Ovary (tissue), 9 donors: ENCODE data around the gene KCNQ5. TPM values are rescaled to one million over a fixed set of nuclear protein-coding genes. Genes with fewer than 3 reads are reported as not detected.

ENCODE experiments used
- DNase-seq, 5 donors: peaks; one replicate each; pipeline ENCODE4 v3.0.0-alpha.2; 2019 to 2020
- H3K27ac ChIP-seq, 2 donors: fragments of 200-600 bp; one replicate each; pipeline versions ENCODE4 v1.5.1 to v1.8.0; 2019 to 2022
- H3K27me3 ChIP-seq: fragments of 200-600 bp; one replicate; pipeline ENCODE4 v1.8.0; 2022
- H3K36me3 ChIP-seq: fragments of 200-600 bp; sonication (generic); one replicate; pipeline ENCODE4 v1.5.1; 2019
- H3K4me1 ChIP-seq: one replicate; pipeline ENCODE4 v1.8.1; 2013; ENCODE audit warnings: mild to moderate bottlenecking, moderate library complexity; ENCODE audit not compliant: insufficient read depth
- H3K4me3 ChIP-seq: fragments of 200-600 bp; sonication (generic); one replicate; pipeline ENCODE4 v1.5.1; 2017
- H3K9me3 ChIP-seq, 2 donors: fragments of 200-600 bp in 1 of 2; sonication (generic) in 1 of 2; one replicate each; pipeline versions ENCODE4 v1.5.1 to v1.8.1; 2013 to 2019; ENCODE audit warnings: mild to moderate bottlenecking in 1 of 2, moderate library complexity in 1 of 2
- CTCF ChIP-seq, 3 donors: fragments of 450-650 bp in 2 of 3; fragments of 200-600 bp in 1 of 3; IDR thresholded peaks; one replicate each; pipeline versions ENCODE4 v1.5.1 to v1.8.0; 2016 to 2022; ENCODE audit warnings: antibody characterized with exemption in 3 of 3, mild to moderate bottlenecking in 1 of 3
- EP300 ChIP-seq: sonication (generic); formaldehyde crosslinking; IDR thresholded peaks from one replicate; pipeline ENCODE4 v1.6.1; 2017; ENCODE audit warnings: antibody characterized with exemption
- POLR2A ChIP-seq: fragments of 450-650 bp; IDR thresholded peaks from one replicate; pipeline ENCODE4 v1.6.1; 2017; ENCODE audit warnings: antibody characterized with exemption, mild to moderate bottlenecking, moderate library complexity
- WGBS, 3 donors: extraction: QIAGEN DNeasy Blood & Tissue Kit in 1 of 3; methylation state at CpG; one replicate each; pipeline versions ENCODE4 v1.1.5 to v1.1.7; 2013 to 2017; 5-methylcytosine and 5-hydroxymethylcytosine counted together
- intact Hi-C, 4 donors: fragments of 100-400 bp; cut with DNase I; formaldehyde crosslinking; loops; one replicate each; pipeline versions ENCODE4 v1.11.0 to v1.15.1; 2022 to 2023
- polyA plus RNA-seq, 2 donors: library from polyadenylated mRNA; stranded (reverse); fragments of 200-250 nt in 1 of 2; fragments of 350-450 nt in 1 of 2; fragmentation: Illumina TruSeq in 1 of 2; extraction: RNeasy Lipid Tissue Mini Kit (QIAGEN cat#74804) in 1 of 2; gene quantifications; one replicate each; pipeline ENCODE4 v1.2.3, GENCODE V29; 2013 to 2014
- total RNA-seq, 7 donors: library from RNA; depleted of rRNA in 2 of 7; stranded (reverse); fragments of >200 nt in 2 of 7; fragmentation: NEBNext Ultra II Directional in 3 of 7; extraction: Animal tissue kit (Norgen Biotek cat#: 25700) in 3 of 7; gene quantifications; one replicate each; pipeline versions ENCODE4 v1.1.0 to v1.2.4, GENCODE V29; 2016 to 2023
- donor health status: DM: no; HTN: no; CAD: no; lungs with moderate emphysema.
- donor health status: DM: no; HTN: no; CAD: no.
- donor health status: Bipolar disorder and iron deficiency.
- donor health status: DM: yes; HTN: yes; CAD: no.
- donor health status: DM: no; HTN: no; CAD: no.
- donor health status: DM: yes; HTN: yes; CAD: no.

KCNQ5 gene
- total and polyA plus RNA-seq, 9 donors = 0.02 to 0.80 (median 0.15) TPM; not detected in 2

DNA sequence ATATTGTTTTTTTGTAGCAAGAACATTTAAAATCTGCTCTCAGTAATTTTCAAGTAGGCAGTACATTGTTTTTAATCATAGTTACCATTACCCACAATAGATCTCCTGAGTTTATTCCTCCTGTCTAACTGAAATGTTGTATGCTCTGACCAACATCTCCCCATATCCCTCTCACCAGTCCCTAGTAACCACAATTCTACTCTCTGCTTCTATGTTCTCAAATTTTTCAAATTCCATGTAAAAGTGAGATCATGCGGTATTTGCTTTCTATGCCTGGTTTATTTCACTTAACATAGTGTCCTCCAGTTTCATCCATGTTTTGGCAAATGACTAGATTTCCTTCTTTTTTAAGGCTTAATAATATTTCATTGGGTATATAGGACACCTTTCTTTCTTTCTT is 300.5 kb downstream of the KCNQ5 start:
- no peak overlapping the region for H3K27ac ChIP-seq
- H3K4me3 ChIP-seq = no peak overlapping the region
- 90 to 97% (median 96%) methylated on average over 1 of the region's 1 CpG for WGBS, 3 donors
- H3K36me3 ChIP-seq = no peaks in the 10 kb centered on the region
- no peaks in the 10 kb centered on the region for H3K27me3 ChIP-seq
- no peaks in the 10 kb centered on the region for H3K9me3 ChIP-seq
- intact Hi-C loops = no loop called here
- TF ChIP-seq EP300 (no peak), CTCF (IDR thresholded peaks at IDR 0.05) (no peak), POLR2A (no peak)
- no peaks in the 10 kb centered on the region for H3K4me1 ChIP-seq
- no peak for DNase-seq

- intact Hi-C loops = no loop called here
- no peak for DNase-seq
- Histone ChIP-seq H3K9me3 (no peaks in the 10 kb centered on the region), H3K36me3 (no peaks in the 10 kb centered on the region), H3K4me1 (no peaks in the 10 kb centered on the region), H3K27me3 (no peaks in the 10 kb centered on the region), H3K4me3 (no peak overlapping the region), H3K27ac (no peak overlapping the region)
- no peak for TF ChIP-seq POLR2A
Observed at GRCh38 chr6:72925136-72925535, 303.3 kb downstream of the KCNQ5 start.

GRCh38 chr6:72930556-72931132 is 308.8 kb downstream of the KCNQ5 start:
- DNase-seq = no peak
- Histone ChIP-seq H3K9me3 (no peaks in the 10 kb centered on the region), H3K27ac (no peak overlapping the region), H3K27me3 (no peaks in the 10 kb centered on the region), H3K4me1 (no peaks in the 10 kb centered on the region), H3K4me3 (no peak overlapping the region), H3K36me3 (no peaks in the 10 kb centered on the region)
- intact Hi-C loops = no loop called here
- WGBS, 3 donors = 72 to 79% (median 74%) methylated on average over 5 of the region's 5 CpGs
- no peak for TF ChIP-seq POLR2A
- no peak for TF ChIP-seq EP300
- TF ChIP-seq CTCF (IDR thresholded peaks at IDR 0.05) = no peak

DNA sequence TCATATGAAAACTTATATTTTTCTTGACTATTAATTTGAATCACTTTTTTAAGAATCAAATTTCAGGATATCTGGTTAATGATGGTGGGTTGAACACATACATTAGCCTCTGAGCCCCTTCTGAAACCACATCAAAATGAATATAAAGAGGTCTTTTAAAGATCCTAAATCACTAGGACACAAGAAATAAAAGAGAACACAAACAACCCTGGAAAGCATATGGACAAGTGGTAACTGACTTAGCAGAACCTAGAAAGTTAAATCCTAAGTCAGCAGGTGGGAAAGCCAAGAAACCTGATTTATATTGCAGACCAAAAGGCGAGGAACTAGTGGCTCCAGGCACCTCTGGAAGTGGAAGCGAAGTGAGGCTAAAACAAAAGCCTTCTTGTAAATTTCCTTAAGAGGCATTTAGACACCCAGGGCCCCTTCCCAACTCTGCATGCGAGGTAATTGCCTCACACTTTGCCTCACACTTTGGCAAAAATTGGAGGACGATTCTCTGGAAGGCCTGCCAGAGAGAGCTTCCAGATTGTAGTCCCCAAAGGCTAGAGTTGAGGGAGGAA is 309.5 kb downstream of the KCNQ5 start:
- intact Hi-C loops = no loop called here
- no peak for DNase-seq

More for the DNA sequence above, 309.5 kb downstream of the KCNQ5 start:
- no peaks in the 10 kb centered on the region for H3K4me1 ChIP-seq
- H3K27me3 ChIP-seq = no peaks in the 10 kb centered on the region
- no peaks in the 10 kb centered on the region for H3K9me3 ChIP-seq
- TF ChIP-seq POLR2A (no peak), CTCF (IDR thresholded peaks at IDR 0.05) (no peak), EP300 (no peak)
- no peak overlapping the region for H3K27ac ChIP-seq
- H3K36me3 ChIP-seq = no peaks in the 10 kb centered on the region
- no peak overlapping the region for H3K4me3 ChIP-seq
- 68 to 77% (median 73%) methylated on average over 4 of the region's 4 CpGs for WGBS, 3 donors
